ENCODE measurements around the gene CCDC24.

CCDC24 gene

DNA sequence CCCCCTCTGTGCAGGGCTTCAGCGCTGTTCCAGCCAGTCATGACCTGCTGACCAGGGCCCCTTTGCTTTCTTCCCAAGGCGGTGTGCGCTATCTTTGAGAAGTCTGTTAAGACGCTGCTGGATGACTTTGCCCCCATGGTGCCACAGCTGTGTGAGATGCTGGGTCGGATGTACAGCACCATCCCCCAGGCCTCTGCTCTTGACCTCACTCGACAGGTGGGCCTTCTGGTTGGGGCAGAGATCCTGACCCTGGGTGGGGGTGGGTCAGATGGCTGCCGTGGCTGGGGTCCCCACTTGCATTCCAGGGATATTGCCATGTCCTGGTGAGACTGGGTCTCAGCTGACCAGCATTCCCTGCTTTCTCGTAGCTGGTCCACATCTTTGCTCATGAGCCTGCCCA lies 30.6 kb upstream of the CCDC24 start:
- H3K27me3 ChIP-seq (ENCODE audit: insufficient read depth, low read length) = no peaks in the 10 kb centered on the region
- no peak overlapping the region for H2AFZ ChIP-seq (ENCODE audit: low read length)
- H3K4me2 ChIP-seq (ENCODE audit: low read length) = no peak overlapping the region
- no peaks in the 10 kb centered on the region for H3K4me1 ChIP-seq (ENCODE audit: insufficient read depth, low read length, severe bottlenecking)
- TF ChIP-seq, protein P1, sequence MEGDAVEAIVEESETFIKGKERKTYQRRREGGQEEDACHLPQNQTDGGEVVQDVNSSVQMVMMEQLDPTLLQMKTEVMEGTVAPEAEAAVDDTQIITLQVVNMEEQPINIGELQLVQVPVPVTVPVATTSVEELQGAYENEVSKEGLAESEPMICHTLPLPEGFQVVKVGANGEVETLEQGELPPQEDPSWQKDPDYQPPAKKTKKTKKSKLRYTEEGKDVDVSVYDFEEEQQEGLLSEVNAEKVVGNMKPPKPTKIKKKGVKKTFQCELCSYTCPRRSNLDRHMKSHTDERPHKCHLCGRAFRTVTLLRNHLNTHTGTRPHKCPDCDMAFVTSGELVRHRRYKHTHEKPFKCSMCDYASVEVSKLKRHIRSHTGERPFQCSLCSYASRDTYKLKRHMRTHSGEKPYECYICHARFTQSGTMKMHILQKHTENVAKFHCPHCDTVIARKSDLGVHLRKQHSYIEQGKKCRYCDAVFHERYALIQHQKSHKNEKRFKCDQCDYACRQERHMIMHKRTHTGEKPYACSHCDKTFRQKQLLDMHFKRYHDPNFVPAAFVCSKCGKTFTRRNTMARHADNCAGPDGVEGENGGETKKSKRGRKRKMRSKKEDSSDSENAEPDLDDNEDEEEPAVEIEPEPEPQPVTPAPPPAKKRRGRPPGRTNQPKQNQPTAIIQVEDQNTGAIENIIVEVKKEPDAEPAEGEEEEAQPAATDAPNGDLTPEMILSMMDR (IDR thresholded peaks at IDR 0.05; ENCODE audit: low read length) = no peak
- TF ChIP-seq EZH2 (IDR thresholded peaks at IDR 0.05; ENCODE audit: borderline replicate concordance, low read length) = no peak
- no peaks in the 10 kb centered on the region for H3K79me2 ChIP-seq (ENCODE audit: insufficient read depth, low read length)
- no peak overlapping the region for H3K27ac ChIP-seq (ENCODE audit: low read depth, low read length, poor library complexity, severe bottlenecking)
- no peaks in the 10 kb centered on the region for H3K9me2 ChIP-seq (ENCODE audit: low read depth, low read length)
- no peaks in the 10 kb centered on the region for H4K20me1 ChIP-seq (ENCODE audit: insufficient read depth, low read length)
- H3K9ac ChIP-seq (ENCODE audit: low read length) = no peak overlapping the region
- no peaks in the 10 kb centered on the region for H3F3A ChIP-seq (ENCODE audit: insufficient read depth, low read length)
- peaks cover 40% of the 10 kb centered on the region; the same call in 1 of the 2 replicates for H3K36me3 ChIP-seq (ENCODE audit: insufficient read depth, low read length)
- H3K9me3 ChIP-seq (ENCODE audit: low read length) = no peaks in the 10 kb centered on the region
- no peak overlapping the region for H3K4me3 ChIP-seq (ENCODE audit: low read depth, low read length, poor library complexity, severe bottlenecking)

DNA sequence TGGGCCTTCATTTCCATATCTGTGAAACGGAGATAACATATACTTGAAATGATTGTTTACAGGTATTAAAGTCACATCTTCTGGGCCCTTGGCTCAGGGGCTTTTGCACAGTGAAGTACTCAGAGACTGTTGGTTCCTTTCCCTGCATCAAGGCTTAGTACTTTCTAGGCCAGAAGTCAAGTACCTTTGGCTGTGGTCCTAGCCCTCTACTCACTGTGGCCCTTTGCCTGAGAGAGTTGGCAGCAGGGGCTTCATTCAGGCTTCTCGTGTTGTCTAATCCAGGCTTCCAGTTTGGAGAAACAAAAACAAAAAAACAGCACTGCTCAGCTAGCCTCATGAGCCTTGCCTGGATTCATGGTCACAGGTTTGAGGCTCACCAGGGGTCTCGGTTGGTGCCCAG lies 29.7 kb upstream of the CCDC24 start:
- Histone ChIP-seq H2AFZ (ENCODE audit: low read length) (no peak overlapping the region), H3K79me2 (ENCODE audit: insufficient read depth, low read length) (no peaks in the 10 kb centered on the region), H3K27me3 (ENCODE audit: insufficient read depth, low read length) (no peaks in the 10 kb centered on the region), H3K36me3 (ENCODE audit: insufficient read depth, low read length) (peaks cover 37% of the 10 kb centered on the region; the same call in 1 of the 2 replicates), H3K4me2 (ENCODE audit: low read length) (no peak overlapping the region), H3K9me2 (ENCODE audit: low read depth, low read length) (no peaks in the 10 kb centered on the region), H3K27ac (ENCODE audit: low read depth, low read length, poor library complexity, severe bottlenecking) (no peak overlapping the region), H3K9me3 (ENCODE audit: low read length) (no peaks in the 10 kb centered on the region), H3K9ac (ENCODE audit: low read length) (no peak overlapping the region), H3F3A (ENCODE audit: insufficient read depth, low read length) (no peaks in the 10 kb centered on the region), H3K4me1 (ENCODE audit: insufficient read depth, low read length, severe bottlenecking) (no peaks in the 10 kb centered on the region), H4K20me1 (ENCODE audit: insufficient read depth, low read length) (no peaks in the 10 kb centered on the region), H3K4me3 (ENCODE audit: low read depth, low read length, poor library complexity, severe bottlenecking) (no peak overlapping the region)
- no peak for TF ChIP-seq EZH2 (IDR thresholded peaks at IDR 0.05; ENCODE audit: borderline replicate concordance, low read length)
- TF ChIP-seq, protein P1 (IDR thresholded peaks at IDR 0.05; ENCODE audit: low read length) = no peak

DNA sequence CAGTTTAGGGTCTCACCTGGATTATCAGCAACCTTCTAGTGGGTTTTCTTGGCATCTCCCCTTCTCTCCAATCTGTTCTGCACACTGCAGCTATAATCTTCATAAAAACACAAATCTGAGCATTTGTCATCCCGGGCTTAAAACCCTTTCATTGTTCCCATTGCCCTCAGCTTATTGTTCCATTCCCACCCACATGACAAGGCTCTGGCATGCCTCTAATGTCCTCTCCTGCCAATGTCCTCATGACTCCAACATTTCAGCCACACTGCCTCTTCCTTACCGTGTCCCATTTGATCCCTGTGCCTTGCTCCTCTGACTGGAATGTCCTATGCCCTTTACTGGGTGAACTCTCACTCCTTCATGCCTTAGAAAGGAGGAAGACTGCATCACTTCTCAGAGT lies 29.1 kb upstream of the CCDC24 start:
- no peak overlapping the region for H2AFZ ChIP-seq (ENCODE audit: low read length)
- no peak for TF ChIP-seq EZH2 (IDR thresholded peaks at IDR 0.05; ENCODE audit: borderline replicate concordance, low read length)
- TF ChIP-seq, protein P1 (IDR thresholded peaks at IDR 0.05; ENCODE audit: low read length) = no peak
- no peaks in the 10 kb centered on the region for H3K27me3 ChIP-seq (ENCODE audit: insufficient read depth, low read length)
- no peaks in the 10 kb centered on the region for H3F3A ChIP-seq (ENCODE audit: insufficient read depth, low read length)
- H3K9me2 ChIP-seq (ENCODE audit: low read depth, low read length) = no peaks in the 10 kb centered on the region
- no peak overlapping the region for H3K9ac ChIP-seq (ENCODE audit: low read length)
- no peaks in the 10 kb centered on the region for H3K4me1 ChIP-seq (ENCODE audit: insufficient read depth, low read length, severe bottlenecking)
- H3K27ac ChIP-seq (ENCODE audit: low read depth, low read length, poor library complexity, severe bottlenecking) = no peak overlapping the region
- peaks cover 33% of the 10 kb centered on the region; the same call in 1 of the 2 replicates for H3K36me3 ChIP-seq (ENCODE audit: insufficient read depth, low read length)
- H3K4me3 ChIP-seq (ENCODE audit: low read depth, low read length, poor library complexity, severe bottlenecking) = no peak overlapping the region
- no peaks in the 10 kb centered on the region for H4K20me1 ChIP-seq (ENCODE audit: insufficient read depth, low read length)
- H3K4me2 ChIP-seq (ENCODE audit: low read length) = no peak overlapping the region
- H3K9me3 ChIP-seq (ENCODE audit: low read length) = no peaks in the 10 kb centered on the region
- no peaks in the 10 kb centered on the region for H3K79me2 ChIP-seq (ENCODE audit: insufficient read depth, low read length)
